ENCODE measurements around the gene TNPO2.

Gene TNPO2

DNA sequence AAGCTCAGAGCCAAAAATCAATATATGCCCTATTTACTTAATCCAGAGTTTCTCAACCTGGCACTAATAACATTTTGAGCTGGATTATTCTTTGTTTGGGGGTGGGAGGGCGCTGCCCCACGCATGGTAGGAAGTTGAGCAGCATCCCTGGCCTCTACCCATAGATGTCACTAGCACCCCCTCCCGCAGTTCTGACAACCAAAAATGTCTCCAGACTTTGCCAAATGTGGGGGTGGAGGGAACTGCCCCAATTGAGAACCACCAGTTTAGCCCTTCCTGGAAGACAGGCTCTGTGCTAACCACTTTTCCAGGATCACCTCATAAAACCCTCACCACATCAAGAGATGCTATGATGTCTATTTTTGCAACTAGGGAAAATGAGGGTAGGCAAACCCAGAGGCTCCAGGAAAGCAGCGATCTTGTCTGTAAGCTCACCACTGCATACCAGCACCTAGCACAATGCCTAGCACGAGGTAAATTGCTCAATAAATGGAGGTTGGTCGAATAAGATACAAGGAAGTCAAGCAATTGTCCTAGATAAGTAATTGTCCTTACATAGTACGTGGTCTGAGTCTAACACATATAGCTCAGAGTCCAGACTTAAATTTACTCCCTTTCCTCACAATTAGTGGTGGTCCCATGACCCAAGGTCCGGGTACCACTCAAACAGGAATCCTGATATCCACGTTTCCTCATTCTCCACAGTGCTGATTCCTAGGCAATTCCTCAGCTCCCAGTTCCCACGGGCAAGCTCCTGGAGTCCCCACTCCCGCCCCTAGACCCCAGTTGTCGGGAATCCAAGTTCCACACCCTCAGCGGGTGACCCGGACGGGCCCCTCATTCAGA lies 9.9 kb upstream of the TNPO2 start (continued):
- TF ChIP-seq ZNF776 (tag by site-specific recombination; IDR thresholded peaks at IDR 0.05; ENCODE audit: borderline replicate concordance) (no peak), PRDM1 (tag by site-specific recombination; IDR thresholded peaks at IDR 0.05) (no peak), GLIS2 (tag by site-specific recombination; IDR thresholded peaks at IDR 0.05) (0 out of 2 replicates have a peak, but pooled peaks have one; percentile 11), ZNF521 (tag by site-specific recombination; IDR thresholded peaks at IDR 0.05) (no peak), ZBTB20 (tag by site-specific recombination; IDR thresholded peaks at IDR 0.05) (peak; percentile 59; the same call in 1 of the 2 replicates), ZNF335 (tag by site-specific recombination; conservative IDR thresholded peaks at IDR 0.05) (0 out of 2 replicates have a peak, but pooled peaks have one; percentile 24), ZNF341 (tag by site-specific recombination; IDR thresholded peaks at IDR 0.05; ENCODE audit: low read depth) (peak; percentile 82), ZNF146 (tag by site-specific recombination; IDR thresholded peaks at IDR 0.05) (no peak), ZFHX2 (tag by site-specific recombination; conservative IDR thresholded peaks at IDR 0.05) (peak; percentile 65; the same call in 1 of the 2 replicates), ZNF623 (tag by site-specific recombination; IDR thresholded peaks at IDR 0.05) (no peak), ZNF660 (tag by site-specific recombination; IDR thresholded peaks at IDR 0.05) (0 out of 2 replicates have a peak, but pooled peaks have one; percentile 19), ZBTB17 (tag by site-specific recombination; IDR thresholded peaks at IDR 0.05) (no peak), ZNF561 (tag by site-specific recombination; IDR thresholded peaks at IDR 0.05; ENCODE audit: borderline replicate concordance) (0 out of 2 replicates have a peak, but pooled peaks have one; percentile 38), PRDM6 (tag by site-specific recombination; IDR thresholded peaks at IDR 0.05) (no peak)
- TF ChIP-seq, protein P1, sequence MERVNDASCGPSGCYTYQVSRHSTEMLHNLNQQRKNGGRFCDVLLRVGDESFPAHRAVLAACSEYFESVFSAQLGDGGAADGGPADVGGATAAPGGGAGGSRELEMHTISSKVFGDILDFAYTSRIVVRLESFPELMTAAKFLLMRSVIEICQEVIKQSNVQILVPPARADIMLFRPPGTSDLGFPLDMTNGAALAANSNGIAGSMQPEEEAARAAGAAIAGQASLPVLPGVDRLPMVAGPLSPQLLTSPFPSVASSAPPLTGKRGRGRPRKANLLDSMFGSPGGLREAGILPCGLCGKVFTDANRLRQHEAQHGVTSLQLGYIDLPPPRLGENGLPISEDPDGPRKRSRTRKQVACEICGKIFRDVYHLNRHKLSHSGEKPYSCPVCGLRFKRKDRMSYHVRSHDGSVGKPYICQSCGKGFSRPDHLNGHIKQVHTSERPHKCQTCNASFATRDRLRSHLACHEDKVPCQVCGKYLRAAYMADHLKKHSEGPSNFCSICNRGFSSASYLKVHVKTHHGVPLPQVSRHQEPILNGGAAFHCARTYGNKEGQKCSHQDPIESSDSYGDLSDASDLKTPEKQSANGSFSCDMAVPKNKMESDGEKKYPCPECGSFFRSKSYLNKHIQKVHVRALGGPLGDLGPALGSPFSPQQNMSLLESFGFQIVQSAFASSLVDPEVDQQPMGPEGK (tag by site-specific recombination; IDR thresholded peaks at IDR 0.05) = peak; percentile 8; the same call in 1 of the 2 replicates
- TF ChIP-seq, protein P2, sequence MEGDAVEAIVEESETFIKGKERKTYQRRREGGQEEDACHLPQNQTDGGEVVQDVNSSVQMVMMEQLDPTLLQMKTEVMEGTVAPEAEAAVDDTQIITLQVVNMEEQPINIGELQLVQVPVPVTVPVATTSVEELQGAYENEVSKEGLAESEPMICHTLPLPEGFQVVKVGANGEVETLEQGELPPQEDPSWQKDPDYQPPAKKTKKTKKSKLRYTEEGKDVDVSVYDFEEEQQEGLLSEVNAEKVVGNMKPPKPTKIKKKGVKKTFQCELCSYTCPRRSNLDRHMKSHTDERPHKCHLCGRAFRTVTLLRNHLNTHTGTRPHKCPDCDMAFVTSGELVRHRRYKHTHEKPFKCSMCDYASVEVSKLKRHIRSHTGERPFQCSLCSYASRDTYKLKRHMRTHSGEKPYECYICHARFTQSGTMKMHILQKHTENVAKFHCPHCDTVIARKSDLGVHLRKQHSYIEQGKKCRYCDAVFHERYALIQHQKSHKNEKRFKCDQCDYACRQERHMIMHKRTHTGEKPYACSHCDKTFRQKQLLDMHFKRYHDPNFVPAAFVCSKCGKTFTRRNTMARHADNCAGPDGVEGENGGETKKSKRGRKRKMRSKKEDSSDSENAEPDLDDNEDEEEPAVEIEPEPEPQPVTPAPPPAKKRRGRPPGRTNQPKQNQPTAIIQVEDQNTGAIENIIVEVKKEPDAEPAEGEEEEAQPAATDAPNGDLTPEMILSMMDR (tag by site-specific recombination; IDR thresholded peaks at IDR 0.05) = peak; percentile 88

DNA sequence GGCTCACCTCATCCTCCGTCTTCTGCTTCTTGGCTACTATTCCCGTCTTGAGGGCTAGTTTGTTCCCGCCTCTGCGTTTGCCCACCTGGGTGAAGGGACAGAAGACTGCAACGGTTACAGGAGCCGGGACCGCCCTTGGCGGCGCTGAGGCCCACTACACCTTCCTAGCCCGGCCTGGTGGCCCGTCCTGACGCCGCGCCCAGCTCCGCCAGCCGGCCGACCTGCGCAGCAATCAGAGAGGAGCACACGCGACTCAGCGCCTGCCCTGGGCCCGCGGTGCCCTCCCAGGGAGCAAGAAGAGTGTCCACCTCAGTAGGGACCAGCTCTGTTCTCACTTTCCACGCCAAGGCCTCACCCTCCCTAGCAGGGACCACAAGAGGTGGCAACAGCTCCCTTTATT lies 7.6 kb upstream of the TNPO2 start:
- Histone ChIP-seq H3K4me3 (ENCODE audit: low read depth, low read length) (no peak overlapping the region), H3K4me1 (ENCODE audit: control insufficient read depth, insufficient read depth, low read length) (0 out of 2 replicates have a peak, but pooled peaks cover 4% of the 10 kb centered on the region), H3K36me3 (ENCODE audit: control insufficient read depth in 2 of 2, insufficient read depth in 1 of 2, low read length in 2 of 2) (peaks cover 24 to 44% of the 10 kb centered on the region in 2 experiments; a peak in 2 of 3 replicates), H3K27ac (ENCODE audit: extremely low read depth, low read depth, low read length) (no peak overlapping the region), H3K9me3 (ENCODE audit: control insufficient read depth, insufficient read depth, low read depth, low read length) (no peaks in the 10 kb centered on the region)
- POLR2A ChIA-PET = interaction anchor here (0.7 to 1.2 kb wide), 2 partner anchors 9 to 14 kb away, joined by 6 to 9 read pairs; no protein-coding TSS in a partner anchor
- CTCF ChIA-PET = interaction anchor here (0.5 to 1.7 kb wide), 3 partner anchors 35 to 65 kb away, joined by 3 to 6 read pairs (median 3); no protein-coding TSS in a partner anchor
- TF ChIP-seq ZBTB20 (tag by site-specific recombination; IDR thresholded peaks at IDR 0.05) = no peak
- TF ChIP-seq, protein P3, sequence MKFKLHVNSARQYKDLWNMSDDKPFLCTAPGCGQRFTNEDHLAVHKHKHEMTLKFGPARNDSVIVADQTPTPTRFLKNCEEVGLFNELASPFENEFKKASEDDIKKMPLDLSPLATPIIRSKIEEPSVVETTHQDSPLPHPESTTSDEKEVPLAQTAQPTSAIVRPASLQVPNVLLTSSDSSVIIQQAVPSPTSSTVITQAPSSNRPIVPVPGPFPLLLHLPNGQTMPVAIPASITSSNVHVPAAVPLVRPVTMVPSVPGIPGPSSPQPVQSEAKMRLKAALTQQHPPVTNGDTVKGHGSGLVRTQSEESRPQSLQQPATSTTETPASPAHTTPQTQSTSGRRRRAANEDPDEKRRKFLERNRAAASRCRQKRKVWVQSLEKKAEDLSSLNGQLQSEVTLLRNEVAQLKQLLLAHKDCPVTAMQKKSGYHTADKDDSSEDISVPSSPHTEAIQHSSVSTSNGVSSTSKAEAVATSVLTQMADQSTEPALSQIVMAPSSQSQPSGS (tag by site-specific recombination; IDR thresholded peaks at IDR 0.05; ENCODE audit: low read depth) = no peak
- TF ChIP-seq ZNF510 (tag by site-specific recombination; IDR thresholded peaks at IDR 0.05; ENCODE audit: insufficient replicate concordance) = no peak
- TF ChIP-seq, protein P4, sequence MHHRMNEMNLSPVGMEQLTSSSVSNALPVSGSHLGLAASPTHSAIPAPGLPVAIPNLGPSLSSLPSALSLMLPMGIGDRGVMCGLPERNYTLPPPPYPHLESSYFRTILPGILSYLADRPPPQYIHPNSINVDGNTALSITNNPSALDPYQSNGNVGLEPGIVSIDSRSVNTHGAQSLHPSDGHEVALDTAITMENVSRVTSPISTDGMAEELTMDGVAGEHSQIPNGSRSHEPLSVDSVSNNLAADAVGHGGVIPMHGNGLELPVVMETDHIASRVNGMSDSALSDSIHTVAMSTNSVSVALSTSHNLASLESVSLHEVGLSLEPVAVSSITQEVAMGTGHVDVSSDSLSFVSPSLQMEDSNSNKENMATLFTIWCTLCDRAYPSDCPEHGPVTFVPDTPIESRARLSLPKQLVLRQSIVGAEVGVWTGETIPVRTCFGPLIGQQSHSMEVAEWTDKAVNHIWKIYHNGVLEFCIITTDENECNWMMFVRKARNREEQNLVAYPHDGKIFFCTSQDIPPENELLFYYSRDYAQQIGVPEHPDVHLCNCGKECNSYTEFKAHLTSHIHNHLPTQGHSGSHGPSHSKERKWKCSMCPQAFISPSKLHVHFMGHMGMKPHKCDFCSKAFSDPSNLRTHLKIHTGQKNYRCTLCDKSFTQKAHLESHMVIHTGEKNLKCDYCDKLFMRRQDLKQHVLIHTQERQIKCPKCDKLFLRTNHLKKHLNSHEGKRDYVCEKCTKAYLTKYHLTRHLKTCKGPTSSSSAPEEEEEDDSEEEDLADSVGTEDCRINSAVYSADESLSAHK (tag by site-specific recombination; IDR thresholded peaks at IDR 0.05) = no peak
- TF ChIP-seq KLF10 (tag by site-specific recombination; IDR thresholded peaks at IDR 0.05) = no peak
- no peak for TF ChIP-seq ZBTB1 (tag by site-specific recombination; IDR thresholded peaks at IDR 0.05)
- no peak for TF ChIP-seq KLF8 (tag by site-specific recombination; IDR thresholded peaks at IDR 0.05)
- TF ChIP-seq ZNF426 (tag by site-specific recombination; IDR thresholded peaks at IDR 0.05) = no peak
- TF ChIP-seq, protein P5, sequence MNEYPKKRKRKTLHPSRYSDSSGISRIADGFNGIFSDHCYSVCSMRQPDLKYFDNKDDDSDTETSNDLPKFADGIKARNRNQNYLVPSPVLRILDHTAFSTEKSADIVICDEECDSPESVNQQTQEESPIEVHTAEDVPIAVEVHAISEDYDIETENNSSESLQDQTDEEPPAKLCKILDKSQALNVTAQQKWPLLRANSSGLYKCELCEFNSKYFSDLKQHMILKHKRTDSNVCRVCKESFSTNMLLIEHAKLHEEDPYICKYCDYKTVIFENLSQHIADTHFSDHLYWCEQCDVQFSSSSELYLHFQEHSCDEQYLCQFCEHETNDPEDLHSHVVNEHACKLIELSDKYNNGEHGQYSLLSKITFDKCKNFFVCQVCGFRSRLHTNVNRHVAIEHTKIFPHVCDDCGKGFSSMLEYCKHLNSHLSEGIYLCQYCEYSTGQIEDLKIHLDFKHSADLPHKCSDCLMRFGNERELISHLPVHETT (tag by site-specific recombination; IDR thresholded peaks at IDR 0.05) = no peak
